ENCODE data around the gene TMEM238L.

- TF ChIP-seq CTCF (IDR thresholded peaks at IDR 0.05), result no peak
- no peak for TF ChIP-seq POLR2A (IDR thresholded peaks at IDR 0.05)
- no peak for TF ChIP-seq POLR2AphosphoS5 (IDR thresholded peaks at IDR 0.05)
- no peak for TF ChIP-seq EP300 (IDR thresholded peaks at IDR 0.05)
These were observed 55.2 kb downstream of the TMEM238L start for GRCh38 chr17:10748531-10749181.
